KG1 (cell line): ENCODE results near the gene BSPRY.
A peak's percentile ranks its signal among the peaks of the same experiment; 100 is the strongest.
"Not testable (repeated sequence)": the region's sequence is repeated elsewhere in the genome, so short reads cannot be mapped to it uniquely, and the experiment has no call there.

ENCODE experiments used
- DNase-seq: peaks from one replicate; lab custom pipeline; 2025; lab: John Stamatoyannopoulos, UW

The BSPRY gene

GRCh38 chr9:113341712-113342410, 7.5 kb upstream of the BSPRY start:
- DNase-seq, result no peak

GRCh38 chr9:113343732-113344231, 5.6 kb upstream of the BSPRY start:
- DNase-seq, result peak; percentile 17

- no peak for DNase-seq
These were observed 4.2 kb upstream of the BSPRY start for GRCh38 chr9:113345190-113345589.

GRCh38 chr9:113345671-113346070, 3.7 kb upstream of the BSPRY start:
- DNase-seq, result no peak

- no peak for DNase-seq
These were observed 904 bp upstream of the BSPRY start for GRCh38 chr9:113348437-113348836.

GRCh38 chr9:113349066-113349444, 286 bp upstream of the BSPRY start:
- no peak for DNase-seq

GRCh38 chr9:113350107-113350661, 843 bp downstream of the BSPRY start:
- no peak for DNase-seq

- DNase-seq, result no peak
These were observed 1.6 kb downstream of the BSPRY start for GRCh38 chr9:113350937-113351336.

GRCh38 chr9:113352006-113352405, 2.7 kb downstream of the BSPRY start:
- DNase-seq, result no peak

GRCh38 chr9:113352411-113352810, 3.1 kb downstream of the BSPRY start:
- DNase-seq, result no peak

GRCh38 chr9:113355040-113355596, 5.8 kb downstream of the BSPRY start:
- DNase-seq, result no peak

GRCh38 chr9:113356686-113357292, 7.4 kb downstream of the BSPRY start:
- DNase-seq, result no peak

GRCh38 chr9:113359385-113359784, 10.0 kb downstream of the BSPRY start:
- no peak for DNase-seq

- DNase-seq, result no peak
These were observed 11.0 kb downstream of the BSPRY start for GRCh38 chr9:113360242-113360842.

- DNase-seq, result no peak
These were observed 12.1 kb downstream of the BSPRY start for GRCh38 chr9:113361304-113362018.

GRCh38 chr9:113363336-113363735, 14.0 kb downstream of the BSPRY start:
- DNase-seq, result no peak

GRCh38 chr9:113364951-113365350, 15.6 kb downstream of the BSPRY start:
- no peak for DNase-seq

GRCh38 chr9:113365652-113366051, 16.3 kb downstream of the BSPRY start:
- not testable (repeated sequence) for DNase-seq

- no peak for DNase-seq
These were observed 19.1 kb downstream of the BSPRY start for GRCh38 chr9:113368348-113368981.

GRCh38 chr9:113368982-113369854, 19.9 kb downstream of the BSPRY start:
- DNase-seq, result no peak

- no peak for DNase-seq
These were observed 20.5 kb downstream of the BSPRY start for GRCh38 chr9:113369855-113370140.
